ENCODE data around the gene DYSF. TPM values are rescaled to one million over a fixed set of nuclear protein-coding genes. Genes with fewer than 3 reads are reported as not detected.

The DYSF gene
- total and polyA plus RNA-seq, 2 donors (not counting 3 experiments of a cell fraction or from before 2014, with no cell fraction given), result 50.9 to 152 TPM

GRCh38 chr2:71557321-71557720, 104.0 kb downstream of the DYSF start:
- no peak for FAIRE-seq

More at GRCh38 chr2:71557321-71557720, 104.0 kb downstream of the DYSF start:
- dilution Hi-C loops (cut with MboI; ENCODE audit: extremely low pct_ligation_motif_present, low sequenced_read_pairs), result no loop called here
- DNase-seq (ENCODE audit: low read depth, low spot score), result no peak
- no peak overlapping the region for H3K4me2 ChIP-seq (ENCODE audit: insufficient read depth, low read length)
- no peak overlapping the region for H2AFZ ChIP-seq (ENCODE audit: low read depth, low read length)
- peaks cover 10% of the 10 kb centered on the region for H3K4me1 ChIP-seq (ENCODE audit: control insufficient read depth, extremely low read depth, insufficient read depth, low read length)
- no peak overlapping the region for H3K27ac ChIP-seq (ENCODE audit: insufficient read depth, low read depth, low read length)
- H3K9ac ChIP-seq (replicated peaks; ENCODE audit: extremely low read depth, insufficient read depth, low read length), result no peak overlapping the region
- CTCF ChIA-PET, result interaction anchor here (1.7 to 1.9 kb wide), 2 partner anchors 13 to 27 kb away, joined by 4 to 8 read pairs; no protein-coding TSS in a partner anchor
- H3K4me3 ChIP-seq (replicated peaks in 1 of 3; ENCODE audit: insufficient read depth in 1 of 3, low read depth in 1 of 3, low read length in 3 of 3), result no peak overlapping the region
- H3K79me2 ChIP-seq (ENCODE audit: control insufficient read depth, insufficient read depth, low read length), result no peaks in the 10 kb centered on the region
- no peaks in the 10 kb centered on the region for H4K20me1 ChIP-seq (replicated peaks; ENCODE audit: control insufficient read depth, extremely low read depth, insufficient read depth, low read length)
- intact Hi-C loops (cut with micrococcal nuclease), result loop anchor here (2.0 kb wide), 1 partner anchor 47 kb away; no protein-coding TSS in a partner anchor
- BruUV-seq (replicated peaks), result no TSS peak
- H3K36me3 ChIP-seq (ENCODE audit: control insufficient read depth in 2 of 2, extremely low read depth in 1 of 2, insufficient read depth in 2 of 2, low read length in 2 of 2), result peaks cover 3 to 41% of the 10 kb centered on the region in 2 experiments
- TF ChIP-seq CTCF (IDR thresholded peaks at IDR 0.05; ENCODE audit: extremely low read depth in 1 of 2, insufficient read depth in 1 of 2, low read depth in 1 of 2, low read length in 2 of 2) (no peak), POLR2AphosphoS5 (IDR thresholded peaks at IDR 0.05; ENCODE audit: insufficient read depth, low read depth, low read length) (no peak), FOS (IDR thresholded peaks at IDR 0.05; ENCODE audit: borderline replicate concordance, insufficient read depth, low read length) (no peak), JUN (IDR thresholded peaks at IDR 0.05; ENCODE audit: borderline replicate concordance, insufficient read depth, insufficient read length, low read depth) (no peak), EZH2 (IDR thresholded peaks at IDR 0.05; ENCODE audit: borderline replicate concordance, low read depth, low read length, severe bottlenecking) (no peak), GATA2 (IDR thresholded peaks at IDR 0.05; ENCODE audit: insufficient read depth, insufficient read length, low read depth, low read length) (no peak), MYC (IDR thresholded peaks at IDR 0.05; ENCODE audit: low read depth, low read length) (no peak)
- TF ChIP-seq, protein P1, sequence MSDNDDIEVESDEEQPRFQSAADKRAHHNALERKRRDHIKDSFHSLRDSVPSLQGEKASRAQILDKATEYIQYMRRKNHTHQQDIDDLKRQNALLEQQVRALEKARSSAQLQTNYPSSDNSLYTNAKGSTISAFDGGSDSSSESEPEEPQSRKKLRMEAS (IDR thresholded peaks at IDR 0.05; ENCODE audit: insufficient read depth, insufficient read length), result no peak
- H3K27me3 ChIP-seq (ENCODE audit: control insufficient read depth in 2 of 2, insufficient read depth in 2 of 2, low read length in 2 of 2), result no peaks in the 10 kb centered on the region
- H3K9me3 ChIP-seq (replicated peaks; ENCODE audit: control insufficient read depth, insufficient read depth, low read length), result no peaks in the 10 kb centered on the region
- POLR2A ChIA-PET, result no interaction called here
- no peaks in the 10 kb centered on the region for H3K9me1 ChIP-seq (replicated peaks; ENCODE audit: control insufficient read depth, extremely low read depth, insufficient read depth, low read length)

Measured in endothelial cell of umbilical vein (primary cell).